IMR-90 (cell line): ENCODE results near the gene FAM217B. TPM values are rescaled to one million over a fixed set of nuclear protein-coding genes. Genes with fewer than 3 reads are reported as not detected.

Experiments used
- ATAC-seq: fragments of 200-7000 bp; cut with Tn5 transposase; 2 replicates; pipeline ENCODE4 v1.9.1; 2020; ENCODE audit warnings: low read depth, mild to moderate bottlenecking, moderate library complexity
- BruUV-seq: library from RNA; stranded (reverse); fragments of 400-500 nt; replicated peaks from 2 replicates; lab custom pipeline; 2021; lab: Mats Ljungman, UMichigan
- CTCF ChIA-PET: fragments of 300-600 bp; formaldehyde crosslinking; extraction: SDS; loops from one replicate; lab custom pipeline; 2021; ENCODE audit warnings: antibody characterized with exemption; lab: Yijun Ruan, JAX
- POLR2A ChIA-PET: fragments of 300-600 bp; sonication (Branson Sonifier 250); formaldehyde crosslinking; loops from one replicate; lab custom pipeline; 2022; ENCODE audit warnings: antibody characterized with exemption; ENCODE audit not compliant: unreplicated experiment; lab: Charles Lee
- DNase-seq: peaks from one replicate; pipeline ENCODE4 v3.0.0; 2013
- H2AFZ ChIP-seq: replicated peaks from 2 replicates; pipeline ENCODE3; 2013; ENCODE audit warnings: low read length, mild to moderate bottlenecking; ENCODE audit not compliant: poor library complexity
- H2AK5ac ChIP-seq: 2 replicates; pipeline ENCODE4 v1.6.1; 2013; ENCODE audit warnings: low read depth, low read length, inconsistent platforms
- H2AK9ac ChIP-seq: replicated peaks from 2 replicates; pipeline ENCODE3; 2013; ENCODE audit warnings: mild to moderate bottlenecking, low read depth, low read length, moderate library complexity; ENCODE audit not compliant: poor library complexity
- H2BK120ac ChIP-seq: 2 replicates; pipeline ENCODE4 v1.6.1; 2013; ENCODE audit warnings: low read depth, low read length, inconsistent platforms
- H2BK15ac ChIP-seq: 3 replicates; pipeline ENCODE4 v1.6.1; 2013; ENCODE audit warnings: low read depth, low read length, inconsistent platforms
- H2BK20ac ChIP-seq: 2 replicates; pipeline ENCODE4 v1.6.1; 2013; ENCODE audit warnings: low read depth, mild to moderate bottlenecking, inconsistent platforms, low read length, moderate library complexity
- H2BK5ac ChIP-seq: 2 replicates; pipeline ENCODE4 v1.6.1; 2013; ENCODE audit warnings: mild to moderate bottlenecking, low read depth, low read length, inconsistent platforms; ENCODE audit not compliant: poor library complexity, severe bottlenecking
- H3K14ac ChIP-seq: replicated peaks from 2 replicates; pipeline ENCODE4 v1.6.1; 2013; ENCODE audit warnings: low read depth, low read length, inconsistent platforms
- H3K18ac ChIP-seq: 2 replicates; pipeline ENCODE4 v1.6.1; 2013; ENCODE audit warnings: low read depth, low read length, control low read depth
- H3K23ac ChIP-seq: 2 replicates; pipeline ENCODE4 v1.6.1; 2013; ENCODE audit warnings: low read depth, low read length, inconsistent platforms
- H3K27ac ChIP-seq: 2 replicates; pipeline ENCODE4 v1.5.1; 2013; ENCODE audit warnings: mild to moderate bottlenecking, control low read depth, low read length; ENCODE audit not compliant: insufficient read depth
- H3K27me3 ChIP-seq: 2 replicates; pipeline ENCODE4 v1.6.1; 2013; ENCODE audit warnings: low read length; ENCODE audit not compliant: control insufficient read depth, insufficient read depth
- H3K36me3 ChIP-seq: 2 replicates; pipeline ENCODE4 v1.6.1; 2013; ENCODE audit warnings: low read length, mixed read lengths; ENCODE audit not compliant: control insufficient read depth, insufficient read depth
- H3K4ac ChIP-seq: 2 replicates; pipeline ENCODE4 v1.6.1; 2013; ENCODE audit warnings: low read depth, low read length, inconsistent platforms
- H3K4me1 ChIP-seq: 2 replicates; pipeline ENCODE4 v1.6.1; 2013; ENCODE audit warnings: low read length, mixed read lengths; ENCODE audit not compliant: control insufficient read depth, insufficient read depth
- H3K4me2 ChIP-seq: 2 replicates; pipeline ENCODE4 v1.6.1; 2013; ENCODE audit warnings: low read depth, mild to moderate bottlenecking, control low read depth, low read length, moderate library complexity
- H3K4me3 ChIP-seq: 2 replicates; pipeline ENCODE4 v1.5.1; 2013; ENCODE audit warnings: low read depth, mild to moderate bottlenecking, control low read depth, low read length, moderate library complexity; ENCODE audit not compliant: insufficient read depth
- H3K56ac ChIP-seq: 2 replicates; pipeline ENCODE4 v1.6.1; 2013; ENCODE audit warnings: low read length, inconsistent platforms; ENCODE audit not compliant: insufficient read depth; ENCODE audit errors: extremely low read depth
- H3K79me1 ChIP-seq, 2 experiments: 2 replicates each; pipeline ENCODE4 v1.6.1; 2013; ENCODE audit warnings: low read length in 2 of 2, inconsistent platforms in 1 of 2, low read depth in 1 of 2
- H3K9ac ChIP-seq: 2 replicates; pipeline ENCODE4 v1.6.1; 2013; ENCODE audit warnings: low read depth, low read length, control low read depth
- H3K9me1 ChIP-seq: 2 replicates; pipeline ENCODE4 v1.6.1; 2013; ENCODE audit warnings: low read length, inconsistent platforms; ENCODE audit not compliant: insufficient read depth
- H3K9me3 ChIP-seq: 2 replicates; pipeline ENCODE4 v1.6.1; 2013; ENCODE audit warnings: low read length; ENCODE audit not compliant: control insufficient read depth, insufficient read depth
- H4K20me1 ChIP-seq: 2 replicates; pipeline ENCODE4 v1.6.1; 2013; ENCODE audit warnings: low read length, inconsistent platforms; ENCODE audit not compliant: insufficient read depth
- H4K5ac ChIP-seq: 2 replicates; pipeline ENCODE4 v1.6.1; 2013; ENCODE audit warnings: mild to moderate bottlenecking, low read depth, low read length, control low read depth
- H4K8ac ChIP-seq, 2 experiments: 2 replicates each; pipeline ENCODE4 v1.6.1; 2013; ENCODE audit warnings: low read depth in 2 of 2, low read length in 2 of 2, control low read depth in 1 of 2, inconsistent platforms in 1 of 2
- H4K91ac ChIP-seq: 2 replicates; pipeline ENCODE4 v1.6.1; 2013; ENCODE audit warnings: low read depth, low read length, inconsistent platforms; ENCODE audit not compliant: insufficient read depth
- BHLHE40 ChIP-seq: fragments of 150-350 bp; IDR thresholded peaks from 2 replicates; pipeline ENCODE4 v1.6.1; 2016; ENCODE audit warnings: mild to moderate bottlenecking, low read depth, low read length
- CEBPB ChIP-seq: IDR thresholded peaks from 2 replicates; pipeline ENCODE4 v1.6.1; 2012; ENCODE audit warnings: low read depth, low read length, improper control_type of control experiment
- CHD1 ChIP-seq: IDR thresholded peaks from 2 replicates; pipeline ENCODE4 v1.6.1; 2012; ENCODE audit warnings: low read depth, low read length, improper control_type of control experiment
- FOS ChIP-seq: fragments of 150-350 bp; IDR thresholded peaks from 2 replicates; pipeline ENCODE4 v1.6.1; 2016; ENCODE audit warnings: low read depth, low read length
- MAFK ChIP-seq: IDR thresholded peaks from 2 replicates; pipeline ENCODE4 v1.6.1; 2012; ENCODE audit warnings: low read depth, low read length, improper control_type of control experiment
- MAZ ChIP-seq: IDR thresholded peaks from 2 replicates; pipeline ENCODE4 v1.6.1; 2012; ENCODE audit warnings: low read depth, mild to moderate bottlenecking, low read length, improper control_type of control experiment, moderate library complexity, borderline replicate concordance
- MXI1 ChIP-seq: IDR thresholded peaks from 2 replicates; pipeline ENCODE4 v1.6.1; 2012; ENCODE audit warnings: low read depth, mild to moderate bottlenecking, low read length, moderate library complexity, borderline replicate concordance
- NFE2L2 ChIP-seq: fragments of 150-350 bp; IDR thresholded peaks from 2 replicates; pipeline ENCODE4 v1.6.1; 2016; ENCODE audit warnings: low read depth, mild to moderate bottlenecking, low read length
- POLR2A ChIP-seq: IDR thresholded peaks from 2 replicates; pipeline ENCODE4 v1.6.1; 2012; ENCODE audit warnings: mild to moderate bottlenecking, low read depth, low read length
- RAD21 ChIP-seq: IDR thresholded peaks from 2 replicates; pipeline ENCODE4 v1.6.1; 2012; ENCODE audit warnings: low read length, improper control_type of control experiment
- RFX5 ChIP-seq: IDR thresholded peaks from 2 replicates; pipeline ENCODE4 v1.8.0; 2012; ENCODE audit warnings: low read depth, mild to moderate bottlenecking, low read length, moderate library complexity
- SMC3 ChIP-seq: fragments of 150-350 bp; IDR thresholded peaks from 2 replicates; pipeline ENCODE4 v1.6.1; 2016; ENCODE audit warnings: low read depth, mild to moderate bottlenecking, antibody characterized with exemption, low read length, moderate library complexity
- WGBS, 2 experiments: methylation state at CpG; one replicate each; pipeline versions ENCODE4 v1.1.5 to v1.1.7; 2013; ENCODE audit warnings: missing lambda C conversion rate in 2 of 2; ENCODE audit not compliant: insufficient read length in 1 of 2; ENCODE audit errors: extremely low coverage in 2 of 2; 5-methylcytosine and 5-hydroxymethylcytosine counted together
- dilution Hi-C: fragments of 300-500 bp; cut with HindIII; formaldehyde crosslinking; loops from one replicate; pipeline ENCODE4 v1.14.3; 2018; ENCODE audit warnings: low sequenced_read_pairs; ENCODE audit not compliant: unreplicated experiment
- in situ Hi-C: fragments of 300-500 bp; cut with MboI; formaldehyde crosslinking; loops from 3 replicates; pipeline ENCODE4 v1.14.3; 2019; ENCODE audit warnings: low sequenced_read_pairs, inconsistent platforms, mixed read lengths
- intact Hi-C: fragments of 100-400 bp; cut with micrococcal nuclease; formaldehyde crosslinking; loops from 2 replicates; pipeline ENCODE4 v1.10.0; 2022
- polyA plus RNA-seq, 3 experiments: library from polyadenylated mRNA; depleted of rRNA; stranded (reverse); fragments of >200 nt; gene quantifications; 2 replicates each; pipeline ENCODE4 v1.2.3, GENCODE V29; 2012; ENCODE audit warnings: low replicate concordance in 1 of 3
- total RNA-seq: library from RNA; depleted of rRNA; stranded (reverse); fragments of >200 nt; gene quantifications from 2 replicates; pipeline ENCODE4 v1.2.3, GENCODE V29; 2012
- TF ChIP-seq, protein P1 (sequence below): conservative IDR thresholded peaks from 2 replicates; pipeline ENCODE4 v1.5.1; 2012; ENCODE audit warnings: mild to moderate bottlenecking, low read depth, low read length, improper control_type of control experiment
- TF ChIP-seq, protein P2 (sequence below): fragments of 150-350 bp; IDR thresholded peaks from 2 replicates; pipeline ENCODE4 v1.6.1; 2017; ENCODE audit warnings: mild to moderate bottlenecking, antibody characterized with exemption, low read length, low read depth
- TF ChIP-seq, protein P3 (sequence below): fragments of 150-350 bp; IDR thresholded peaks from 2 replicates; pipeline ENCODE4 v1.6.1; 2016; ENCODE audit warnings: low read depth, mild to moderate bottlenecking, low read length, moderate library complexity, borderline replicate concordance

The FAM217B gene
- total and polyA plus RNA-seq, 2 of the 4 experiments (the other 2 are of a cell fraction), result 3.0 to 3.9 TPM

DNA sequence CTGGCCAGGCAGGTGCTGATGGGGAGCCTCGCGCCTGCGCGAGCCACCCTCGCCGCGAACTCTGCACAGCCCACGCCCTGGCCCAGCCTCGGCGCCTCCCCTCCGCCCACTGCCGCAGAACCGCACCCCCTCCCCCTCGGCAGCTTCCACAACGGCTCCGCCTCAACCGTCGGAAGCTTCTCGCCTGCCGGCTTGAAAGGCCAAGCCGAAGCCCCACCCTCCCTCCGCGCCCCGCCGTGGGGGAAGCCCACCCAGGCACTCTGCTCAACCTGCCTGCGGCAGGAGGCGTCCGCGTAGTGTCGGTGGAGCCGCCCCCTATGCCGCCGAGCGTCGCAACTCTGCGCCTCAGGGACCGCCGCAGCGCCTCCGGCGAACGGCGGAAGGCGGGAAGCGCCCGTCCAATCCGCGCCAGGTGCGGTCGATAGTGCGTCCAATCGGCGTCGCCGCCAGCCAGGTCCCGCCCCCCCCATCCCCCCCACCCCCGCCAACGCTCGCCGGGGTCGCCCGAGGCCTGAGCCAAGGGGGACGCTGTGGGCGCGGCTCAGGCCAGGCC lies 6.8 kb upstream of the FAM217B start, which contains the start of gene SYCP2:
TSS of gene SYCP2 (minus strand) at position 342 of the 553 bp plus-strand sequence. CDS start 11,224 bp downstream, outside the sequence.
- ChIA-PET CTCF (interaction anchor here (0.7 to 1.7 kb wide), 8 partner anchors 11 to 1364 kb away, joined by 3 to 8 read pairs (median 4); no protein-coding TSS in a partner anchor), POLR2A (no interaction called here)
- Histone ChIP-seq H2AFZ (peak within 1 kb of the TSS; percentile 97), H3K4me2 (peak within 1 kb of the TSS; percentile 77), H2BK15ac (no peak within 1 kb of the TSS), H2BK120ac (peak within 1 kb of the TSS; percentile 19), H3K56ac (no peak within 1 kb of the TSS), H3K4me3 (peak within 1 kb of the TSS; percentile 51), H3K9me1 (no peaks in the 10 kb centered on the region), H4K8ac (peak within 1 kb of the TSS; percentile 52 to 56; a peak in 2 of 4 replicates), H2BK20ac (no peak within 1 kb of the TSS), H3K9ac (no peak within 1 kb of the TSS), H3K27me3 (no peaks in the 10 kb centered on the region), H3K9me3 (no peaks in the 10 kb centered on the region), H4K20me1 (peaks cover 4% of the 10 kb centered on the region), H3K27ac (no peak within 1 kb of the TSS), H2BK5ac (no peak within 1 kb of the TSS), H4K5ac (no peak within 1 kb of the TSS), H3K18ac (no peak within 1 kb of the TSS), H3K36me3 (no peaks in the 10 kb centered on the region), H3K79me1 (peaks cover under 1 to 5% of the 10 kb centered on the region in 2 experiments; a peak in 1 of 4 replicates), H4K91ac (peak within 1 kb of the TSS; percentile 34; the same call in 1 of the 2 replicates), H2AK9ac (peak within 1 kb of the TSS; percentile 75), H2AK5ac (no peak within 1 kb of the TSS), H3K14ac (peak within 1 kb of the TSS; percentile 37; the same call in 1 of the 2 replicates), H3K4ac (0 out of 2 replicates have a peak within 1 kb of the TSS, but pooled peaks have one; percentile 3), H3K23ac (no peak within 1 kb of the TSS; the same call in 1 of the 2 replicates), H3K4me1 (no peaks in the 10 kb centered on the region; the same call in 1 of the 2 replicates)
- intact Hi-C loops, result no loop called here
- 0% methylated on average over 1 of the region's 65 CpGs; no CpG with 5 or more reads in 1 of the 2 experiments for WGBS, 2 experiments
- TF ChIP-seq CEBPB (no peak), RFX5 (no peak), SMC3 (no peak), BHLHE40 (no peak), FOS (no peak), RAD21 (no peak), POLR2A (no peak), MXI1 (no peak), MAFK (no peak), MAZ (no peak), CHD1 (no peak), NFE2L2 (no peak)
- TF ChIP-seq, protein P1, sequence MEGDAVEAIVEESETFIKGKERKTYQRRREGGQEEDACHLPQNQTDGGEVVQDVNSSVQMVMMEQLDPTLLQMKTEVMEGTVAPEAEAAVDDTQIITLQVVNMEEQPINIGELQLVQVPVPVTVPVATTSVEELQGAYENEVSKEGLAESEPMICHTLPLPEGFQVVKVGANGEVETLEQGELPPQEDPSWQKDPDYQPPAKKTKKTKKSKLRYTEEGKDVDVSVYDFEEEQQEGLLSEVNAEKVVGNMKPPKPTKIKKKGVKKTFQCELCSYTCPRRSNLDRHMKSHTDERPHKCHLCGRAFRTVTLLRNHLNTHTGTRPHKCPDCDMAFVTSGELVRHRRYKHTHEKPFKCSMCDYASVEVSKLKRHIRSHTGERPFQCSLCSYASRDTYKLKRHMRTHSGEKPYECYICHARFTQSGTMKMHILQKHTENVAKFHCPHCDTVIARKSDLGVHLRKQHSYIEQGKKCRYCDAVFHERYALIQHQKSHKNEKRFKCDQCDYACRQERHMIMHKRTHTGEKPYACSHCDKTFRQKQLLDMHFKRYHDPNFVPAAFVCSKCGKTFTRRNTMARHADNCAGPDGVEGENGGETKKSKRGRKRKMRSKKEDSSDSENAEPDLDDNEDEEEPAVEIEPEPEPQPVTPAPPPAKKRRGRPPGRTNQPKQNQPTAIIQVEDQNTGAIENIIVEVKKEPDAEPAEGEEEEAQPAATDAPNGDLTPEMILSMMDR, result no peak
- TF ChIP-seq, protein P2, sequence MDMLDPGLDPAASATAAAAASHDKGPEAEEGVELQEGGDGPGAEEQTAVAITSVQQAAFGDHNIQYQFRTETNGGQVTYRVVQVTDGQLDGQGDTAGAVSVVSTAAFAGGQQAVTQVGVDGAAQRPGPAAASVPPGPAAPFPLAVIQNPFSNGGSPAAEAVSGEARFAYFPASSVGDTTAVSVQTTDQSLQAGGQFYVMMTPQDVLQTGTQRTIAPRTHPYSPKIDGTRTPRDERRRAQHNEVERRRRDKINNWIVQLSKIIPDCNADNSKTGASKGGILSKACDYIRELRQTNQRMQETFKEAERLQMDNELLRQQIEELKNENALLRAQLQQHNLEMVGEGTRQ, result no peak
- TF ChIP-seq, protein P3, sequence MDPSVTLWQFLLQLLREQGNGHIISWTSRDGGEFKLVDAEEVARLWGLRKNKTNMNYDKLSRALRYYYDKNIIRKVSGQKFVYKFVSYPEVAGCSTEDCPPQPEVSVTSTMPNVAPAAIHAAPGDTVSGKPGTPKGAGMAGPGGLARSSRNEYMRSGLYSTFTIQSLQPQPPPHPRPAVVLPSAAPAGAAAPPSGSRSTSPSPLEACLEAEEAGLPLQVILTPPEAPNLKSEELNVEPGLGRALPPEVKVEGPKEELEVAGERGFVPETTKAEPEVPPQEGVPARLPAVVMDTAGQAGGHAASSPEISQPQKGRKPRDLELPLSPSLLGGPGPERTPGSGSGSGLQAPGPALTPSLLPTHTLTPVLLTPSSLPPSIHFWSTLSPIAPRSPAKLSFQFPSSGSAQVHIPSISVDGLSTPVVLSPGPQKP, result no peak
- no TSS peak for BruUV-seq
- in situ Hi-C loops, result no loop called here
- ATAC-seq (peak; percentile 56), DNase-seq (no peak)
- dilution Hi-C loops, result no loop called here
